Skeletal muscle tissue (tissue), 4 donors: ENCODE measurements around the gene GET3. TPM values are rescaled to one million over a fixed set of nuclear protein-coding genes. Genes with fewer than 3 reads are reported as not detected.

Experiments
- H3K27ac ChIP-seq: one replicate; pipeline ENCODE4 v1.7.0; 2013; ENCODE audit warnings: mild to moderate bottlenecking, low read depth, low read length, inconsistent platforms
- H3K27me3 ChIP-seq, 3 donors: one replicate each; pipeline ENCODE4 v1.7.0; 2013; ENCODE audit warnings: low read length in 3 of 3; ENCODE audit not compliant: control insufficient read depth in 3 of 3, insufficient read depth in 3 of 3
- H3K36me3 ChIP-seq, 3 donors: one replicate each; pipeline ENCODE4 v1.7.0; 2013; ENCODE audit warnings: low read length in 3 of 3; ENCODE audit not compliant: control insufficient read depth in 3 of 3, insufficient read depth in 3 of 3
- H3K4me1 ChIP-seq, 3 donors: one replicate each; pipeline ENCODE4 v1.7.0; 2013; ENCODE audit warnings: low read length in 3 of 3, mild to moderate bottlenecking in 3 of 3; ENCODE audit not compliant: control insufficient read depth in 3 of 3, insufficient read depth in 3 of 3
- H3K4me3 ChIP-seq, 3 donors: one replicate each; pipeline ENCODE4 v1.7.0; 2013; ENCODE audit warnings: low read length in 3 of 3
- H3K9ac ChIP-seq, 3 donors: one replicate each; pipeline ENCODE4 v1.7.0; 2013; ENCODE audit warnings: low read length in 3 of 3, mild to moderate bottlenecking in 3 of 3, moderate library complexity in 2 of 3, low read depth in 1 of 3
- H3K9me3 ChIP-seq, 3 donors: one replicate each; pipeline ENCODE4 v1.7.0; 2013; ENCODE audit warnings: low read length in 3 of 3; ENCODE audit not compliant: control insufficient read depth in 3 of 3
- total RNA-seq: library from RNA; depleted of rRNA; stranded (reverse); fragments of >200 nt; gene quantifications from one replicate; pipeline ENCODE4 v1.2.3, GENCODE V29; 2014
- donor health status: Osteomylitis.

Gene GET3
- total RNA-seq, 1 donor from 2014 or later = 53.8 TPM

DNA sequence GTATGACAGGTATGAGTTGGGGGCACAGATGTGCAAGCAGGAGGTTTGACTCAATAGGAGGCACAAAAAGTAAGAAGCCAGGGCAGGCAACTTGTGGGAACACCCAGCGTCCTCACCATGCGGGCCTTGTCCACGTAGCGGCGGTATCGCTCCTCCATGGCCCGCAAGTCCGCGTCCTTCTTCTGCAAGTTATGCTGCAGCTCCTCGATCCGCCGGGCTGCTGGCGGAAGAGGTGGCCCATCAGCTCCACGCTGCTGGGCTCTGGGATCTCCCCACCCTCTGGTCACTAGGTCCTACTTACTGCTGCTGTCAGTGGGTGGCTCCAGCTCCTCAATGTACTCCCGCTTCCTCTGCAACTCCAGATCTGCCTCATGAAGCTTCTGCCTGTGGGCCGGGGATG lies 27.4 kb downstream of the GET3 start:
- Histone ChIP-seq H3K4me3 (no peak overlapping the region), H3K9ac (no peak overlapping the region), H3K27me3 (no peaks in the 10 kb centered on the region), H3K36me3 (peaks cover 16 to 36% (median 31%) of the 10 kb centered on the region in 3 donors), H3K4me1 (peaks cover 0 to 12% (median 8%) of the 10 kb centered on the region in 3 donors), H3K9me3 (no peaks in the 10 kb centered on the region), H3K27ac (no peak overlapping the region)

GRCh38 chr19:12766051-12766521 lies 28.8 kb downstream of the GET3 start:
- Histone ChIP-seq H3K4me3 (peak overlapping the region in 2 of 3 donors; percentile 56 to 67), H3K36me3 (peaks cover 22 to 43% (median 41%) of the 10 kb centered on the region in 3 donors), H3K4me1 (peaks cover 6 to 26% (median 22%) of the 10 kb centered on the region in 3 donors), H3K9me3 (no peaks in the 10 kb centered on the region), H3K27me3 (no peaks in the 10 kb centered on the region), H3K9ac (peak overlapping the region; percentile 33 to 50 (median 40)), H3K27ac (no peak overlapping the region)

GRCh38 chr19:12767150-12767549 lies 29.9 kb downstream of the GET3 start:
- peaks cover 14 to 35% (median 32%) of the 10 kb centered on the region in 3 donors for H3K4me1 ChIP-seq
- H3K36me3 ChIP-seq = peaks cover 22 to 44% (median 40%) of the 10 kb centered on the region in 3 donors

GRCh38 chr19:12767666-12768065 lies 30.4 kb downstream of the GET3 start:
- Histone ChIP-seq H3K36me3 (peaks cover 22 to 44% (median 40%) of the 10 kb centered on the region in 3 donors), H3K27me3 (no peaks in the 10 kb centered on the region), H3K9me3 (no peaks in the 10 kb centered on the region), H3K27ac (no peak overlapping the region), H3K4me3 (no peak overlapping the region), H3K9ac (no peak overlapping the region), H3K4me1 (peaks cover 19 to 39% (median 37%) of the 10 kb centered on the region in 3 donors)

More at GRCh38 chr19:12767150-12767549, 29.9 kb downstream of the GET3 start:
- Histone ChIP-seq H3K4me3 (no peak overlapping the region), H3K27me3 (no peaks in the 10 kb centered on the region), H3K9me3 (no peaks in the 10 kb centered on the region), H3K9ac (no peak overlapping the region), H3K27ac (no peak overlapping the region)

DNA sequence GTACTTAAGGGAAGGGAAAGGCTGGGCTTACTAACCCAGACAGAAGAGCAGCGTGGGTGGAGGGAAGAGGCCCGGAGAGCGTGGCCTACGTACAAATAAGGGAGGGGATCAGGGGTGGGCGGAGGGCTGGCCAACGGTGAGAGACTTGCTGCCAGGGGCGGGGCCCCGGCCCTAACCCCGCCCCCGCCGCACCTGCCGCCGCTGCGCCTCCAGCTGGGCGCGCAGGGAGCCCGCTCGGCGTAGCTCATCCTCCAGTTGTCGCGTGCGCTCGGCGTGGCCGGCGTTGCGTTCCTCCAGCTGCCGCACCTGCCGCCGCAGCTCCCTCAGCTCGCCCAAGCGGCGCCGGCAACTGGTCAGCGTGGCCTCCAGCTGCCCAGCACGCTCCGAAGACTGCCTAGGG lies 32.4 kb downstream of the GET3 start:
- H3K9ac ChIP-seq = peak overlapping the region in 1 of 3 donors; percentile 54
- H3K27ac ChIP-seq = no peak overlapping the region
- no peaks in the 10 kb centered on the region for H3K27me3 ChIP-seq
- H3K9me3 ChIP-seq = no peaks in the 10 kb centered on the region
- peaks cover 14 to 37% (median 32%) of the 10 kb centered on the region in 3 donors for H3K36me3 ChIP-seq
- peaks cover 38 to 58% (median 50%) of the 10 kb centered on the region in 3 donors for H3K4me1 ChIP-seq
- no peak overlapping the region for H3K4me3 ChIP-seq

DNA sequence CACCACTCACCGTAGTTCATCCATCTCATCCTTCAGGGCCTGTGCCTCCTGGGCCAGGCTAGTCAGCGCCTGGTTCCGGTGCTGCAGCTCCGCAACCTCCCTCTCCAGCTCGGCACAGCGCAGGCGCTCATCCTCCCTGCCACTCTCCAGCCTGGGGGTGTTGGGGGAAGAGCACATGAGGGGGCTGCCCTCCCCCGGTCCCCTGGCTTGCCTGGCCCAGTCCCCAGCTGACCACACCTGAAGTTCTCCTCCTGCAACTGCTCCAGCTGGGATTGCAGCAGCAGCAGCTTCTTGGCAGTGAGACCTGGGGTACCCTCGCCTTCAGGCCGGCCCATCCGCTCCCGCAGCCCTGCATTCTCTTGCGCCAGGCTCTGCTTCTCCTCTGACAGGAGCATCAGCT lies 33.6 kb downstream of the GET3 start:
- Histone ChIP-seq H3K9ac (peak overlapping the region in 1 of 3 donors; percentile 25), H3K36me3 (peaks cover 11 to 26% (median 26%) of the 10 kb centered on the region in 3 donors), H3K27ac (no peak overlapping the region), H3K4me3 (no peak overlapping the region), H3K27me3 (no peaks in the 10 kb centered on the region), H3K4me1 (peaks cover 43 to 61% (median 55%) of the 10 kb centered on the region in 3 donors), H3K9me3 (no peaks in the 10 kb centered on the region)

GRCh38 chr19:12772323-12772722 lies 35.0 kb downstream of the GET3 start:
- Histone ChIP-seq H3K27ac (peak overlapping the region; percentile 85), H3K9ac (peak overlapping the region in 2 of 3 donors; percentile 24 to 60), H3K4me1 (peaks cover 44 to 58% (median 57%) of the 10 kb centered on the region in 3 donors), H3K9me3 (no peaks in the 10 kb centered on the region), H3K36me3 (peaks cover 10 to 21% (median 21%) of the 10 kb centered on the region in 3 donors), H3K27me3 (no peaks in the 10 kb centered on the region), H3K4me3 (peak overlapping the region in 1 of 3 donors; percentile 54)

GRCh38 chr19:12773571-12773970 lies 36.3 kb downstream of the GET3 start:
- Histone ChIP-seq H3K9me3 (no peaks in the 10 kb centered on the region), H3K36me3 (peaks cover 5 to 15% (median 13%) of the 10 kb centered on the region in 3 donors), H3K27me3 (no peaks in the 10 kb centered on the region), H3K4me3 (peak overlapping the region in 1 of 3 donors; percentile 35), H3K9ac (peak overlapping the region in 2 of 3 donors; percentile 24 to 45), H3K4me1 (peaks cover 51 to 67% (median 65%) of the 10 kb centered on the region in 3 donors), H3K27ac (peak overlapping the region; percentile 85)

DNA sequence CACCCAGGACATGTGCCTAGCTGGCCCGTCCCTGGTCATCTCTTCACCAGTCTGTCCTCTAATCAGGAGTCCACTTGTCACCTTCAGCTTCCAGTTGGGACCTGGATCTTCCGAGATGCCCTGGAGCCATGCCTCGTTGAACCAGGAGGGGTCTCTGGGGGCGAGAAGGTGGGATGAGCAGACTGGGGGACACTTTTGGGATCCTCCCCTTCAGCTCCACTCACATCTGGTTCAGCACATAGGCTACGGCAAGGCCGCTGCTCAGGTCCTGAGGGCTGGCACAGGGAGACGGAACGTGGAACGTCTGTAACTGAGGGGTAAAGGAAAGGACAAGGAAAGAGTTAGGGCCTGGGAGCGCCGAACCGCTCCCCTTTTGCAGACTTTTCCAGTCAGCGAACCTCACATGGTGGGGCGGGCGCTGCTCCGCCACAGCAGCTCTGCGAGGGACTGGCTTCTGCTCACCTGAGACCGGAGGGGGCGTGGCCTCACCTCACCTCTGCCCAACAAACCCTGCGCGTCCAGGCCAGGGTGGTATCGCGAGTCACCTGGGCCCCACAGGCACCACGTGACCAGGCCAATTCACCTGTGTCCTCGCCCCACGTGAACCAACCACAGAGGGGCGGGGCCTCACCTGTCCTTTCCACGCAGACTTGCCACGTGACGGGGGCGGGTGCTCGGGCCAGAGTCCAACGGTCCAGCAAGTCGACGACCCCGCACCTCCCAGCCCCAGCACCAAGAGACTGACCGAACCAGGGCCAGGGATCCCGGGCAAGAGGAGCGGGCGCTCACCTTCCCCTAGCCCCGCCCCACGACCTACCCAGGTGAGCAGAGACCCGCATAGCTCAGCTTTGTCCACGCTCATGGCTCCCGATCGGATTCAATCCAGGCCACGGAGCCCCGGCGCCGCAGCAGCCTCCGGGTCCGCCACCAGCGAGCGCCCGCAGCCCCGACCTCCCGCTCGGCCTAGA lies 37.6 kb downstream of the GET3 start, which contains the start of gene HOOK2:
HOOK2 (minus strand) TSS at position 965 of the 968 bp plus-strand sequence; CDS start at position 862, 103 bp downstream.
- Histone ChIP-seq H3K27ac (peak within 1 kb of the TSS; percentile 85), H3K9ac (peak within 1 kb of the TSS; percentile 84 to 94 (median 91)), H3K4me1 (peaks cover 60 to 74% (median 74%) of the 10 kb centered on the region in 3 donors), H3K4me3 (peak within 1 kb of the TSS; percentile 78 to 89 (median 88)), H3K9me3 (no peaks in the 10 kb centered on the region), H3K27me3 (no peaks in the 10 kb centered on the region), H3K36me3 (peaks cover 5 to 13% (median 12%) of the 10 kb centered on the region in 3 donors)
